Parathyroid adenoma (tissue), 2 donors: ENCODE data around the gene MSI2.

Experiments
- H2AFZ ChIP-seq: fragments of 300-600 bp; sonication (generic); one replicate; pipeline ENCODE4 v1.7.0; 2017; ENCODE audit warnings: antibody characterized with exemption, mild to moderate bottlenecking
- H3K27ac ChIP-seq: fragments of 300-600 bp; sonication (generic); one replicate; pipeline ENCODE4 v1.7.0; 2017
- H3K27me3 ChIP-seq: fragments of 300-600 bp; sonication (generic); one replicate; pipeline ENCODE4 v1.7.0; 2017; ENCODE audit warnings: low read length; ENCODE audit not compliant: control insufficient read depth, insufficient read depth
- H3K36me3 ChIP-seq: fragments of 300-600 bp; sonication (generic); one replicate; pipeline ENCODE4 v1.7.0; 2017; ENCODE audit warnings: low read length; ENCODE audit not compliant: control insufficient read depth, insufficient read depth
- H3K4me1 ChIP-seq: fragments of 300-600 bp; sonication (generic); one replicate; pipeline ENCODE4 v1.7.0; 2017; ENCODE audit warnings: control low read depth
- H3K4me2 ChIP-seq: fragments of 300-600 bp; sonication (generic); one replicate; pipeline ENCODE4 v1.7.0; 2017; ENCODE audit warnings: low read length
- H3K4me3 ChIP-seq: fragments of 300-600 bp; sonication (generic); one replicate; pipeline ENCODE4 v1.7.0; 2017; ENCODE audit warnings: low read depth, low read length
- H3K79me2 ChIP-seq: fragments of 300-600 bp; sonication (generic); one replicate; pipeline ENCODE4 v1.7.0; 2017; ENCODE audit warnings: control low read depth
- H3K9ac ChIP-seq: fragments of 300-600 bp; sonication (generic); one replicate; pipeline ENCODE4 v1.7.0; 2017; ENCODE audit warnings: mild to moderate bottlenecking
- H3K9me3 ChIP-seq: fragments of 300-600 bp; sonication (generic); one replicate; pipeline ENCODE4 v1.7.0; 2017; ENCODE audit warnings: low read length; ENCODE audit not compliant: control insufficient read depth
- TF ChIP-seq, protein P1 (sequence below): fragments of 300-600 bp; sonication (generic); IDR thresholded peaks from one replicate; pipeline ENCODE4 v1.7.0; 2017; ENCODE audit warnings: antibody characterized with exemption, mild to moderate bottlenecking
- donor health status: primary hyperparathyroidism.

MSI2 gene

DNA sequence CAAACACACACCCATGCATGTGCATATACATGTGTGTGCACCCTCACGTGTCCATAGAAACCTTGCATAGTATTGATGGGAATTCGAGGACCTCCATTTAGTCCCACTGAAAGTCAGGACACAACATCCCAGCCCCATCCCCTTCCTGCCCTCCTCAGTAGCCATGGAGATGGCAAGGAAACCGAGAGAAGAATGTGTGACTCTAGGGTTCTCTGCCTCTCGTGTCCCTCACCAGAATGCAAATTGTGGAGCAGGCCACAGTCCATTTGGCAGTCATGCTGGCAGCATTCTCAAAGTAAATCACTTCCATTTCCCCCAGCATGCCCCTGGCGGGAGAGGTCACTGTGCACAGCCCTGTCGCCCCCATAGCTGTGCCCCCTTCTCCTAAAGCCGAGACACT is 141.1 kb downstream of the MSI2 start:
- Histone ChIP-seq H3K4me1 (peaks cover 40% of the 10 kb centered on the region), H3K27me3 (no peaks in the 10 kb centered on the region), H3K9me3 (no peaks in the 10 kb centered on the region), H3K4me3 (no peak overlapping the region), H3K36me3 (no peaks in the 10 kb centered on the region), H3K9ac (no peak overlapping the region), H3K27ac (no peak overlapping the region), H3K4me2 (no peak overlapping the region), H3K79me2 (peaks cover 83% of the 10 kb centered on the region), H2AFZ (no peak overlapping the region)
- TF ChIP-seq, protein P1, sequence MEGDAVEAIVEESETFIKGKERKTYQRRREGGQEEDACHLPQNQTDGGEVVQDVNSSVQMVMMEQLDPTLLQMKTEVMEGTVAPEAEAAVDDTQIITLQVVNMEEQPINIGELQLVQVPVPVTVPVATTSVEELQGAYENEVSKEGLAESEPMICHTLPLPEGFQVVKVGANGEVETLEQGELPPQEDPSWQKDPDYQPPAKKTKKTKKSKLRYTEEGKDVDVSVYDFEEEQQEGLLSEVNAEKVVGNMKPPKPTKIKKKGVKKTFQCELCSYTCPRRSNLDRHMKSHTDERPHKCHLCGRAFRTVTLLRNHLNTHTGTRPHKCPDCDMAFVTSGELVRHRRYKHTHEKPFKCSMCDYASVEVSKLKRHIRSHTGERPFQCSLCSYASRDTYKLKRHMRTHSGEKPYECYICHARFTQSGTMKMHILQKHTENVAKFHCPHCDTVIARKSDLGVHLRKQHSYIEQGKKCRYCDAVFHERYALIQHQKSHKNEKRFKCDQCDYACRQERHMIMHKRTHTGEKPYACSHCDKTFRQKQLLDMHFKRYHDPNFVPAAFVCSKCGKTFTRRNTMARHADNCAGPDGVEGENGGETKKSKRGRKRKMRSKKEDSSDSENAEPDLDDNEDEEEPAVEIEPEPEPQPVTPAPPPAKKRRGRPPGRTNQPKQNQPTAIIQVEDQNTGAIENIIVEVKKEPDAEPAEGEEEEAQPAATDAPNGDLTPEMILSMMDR = no peak

DNA sequence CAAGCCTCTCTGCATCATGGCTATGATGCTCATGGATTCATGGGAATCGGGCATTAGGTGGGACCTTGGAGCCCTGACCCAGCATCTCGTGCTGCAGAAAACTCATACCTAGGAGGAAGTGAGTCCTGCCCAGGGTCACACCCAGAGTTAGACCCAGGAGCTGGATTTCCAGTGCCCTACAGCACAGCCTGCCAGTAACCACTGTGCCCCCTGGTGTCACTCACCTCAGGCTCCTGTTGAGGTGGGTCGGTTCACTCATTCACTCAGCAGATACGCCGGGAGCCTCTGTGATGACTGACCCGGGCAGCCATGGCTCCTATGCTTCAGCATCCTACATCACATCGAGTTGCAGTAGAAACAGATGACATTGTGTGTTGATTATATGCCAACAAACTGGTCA is 143.4 kb downstream of the MSI2 start:
- Histone ChIP-seq H3K36me3 (no peaks in the 10 kb centered on the region), H3K27me3 (no peaks in the 10 kb centered on the region), H3K79me2 (peaks cover 76% of the 10 kb centered on the region), H3K4me2 (no peak overlapping the region), H3K9me3 (no peaks in the 10 kb centered on the region), H3K4me1 (peaks cover 42% of the 10 kb centered on the region), H3K9ac (no peak overlapping the region), H2AFZ (no peak overlapping the region), H3K4me3 (no peak overlapping the region), H3K27ac (no peak overlapping the region)
- TF ChIP-seq, protein P1 = no peak

DNA sequence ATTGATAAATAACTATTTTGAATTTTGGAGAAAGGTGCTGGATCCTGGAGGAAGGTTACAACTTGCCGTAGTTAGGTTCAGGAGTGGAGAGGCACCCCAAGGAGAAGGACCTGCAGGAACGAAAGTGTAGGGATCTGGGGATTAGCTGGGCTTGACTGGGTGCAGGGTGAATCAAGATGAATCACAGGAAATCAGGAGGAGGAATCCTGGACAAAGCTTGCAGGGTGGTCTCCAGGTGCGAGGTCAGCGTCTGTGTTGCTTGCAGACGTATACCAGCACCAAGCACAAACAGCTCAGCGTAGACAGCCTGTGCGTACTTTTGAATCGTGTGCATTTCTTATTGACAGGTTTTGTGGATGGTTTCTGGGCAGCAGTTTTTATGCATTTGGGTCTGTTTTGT is 144.3 kb downstream of the MSI2 start:
- Histone ChIP-seq H2AFZ (no peak overlapping the region), H3K4me1 (peaks cover 36% of the 10 kb centered on the region), H3K27ac (no peak overlapping the region)

DNA sequence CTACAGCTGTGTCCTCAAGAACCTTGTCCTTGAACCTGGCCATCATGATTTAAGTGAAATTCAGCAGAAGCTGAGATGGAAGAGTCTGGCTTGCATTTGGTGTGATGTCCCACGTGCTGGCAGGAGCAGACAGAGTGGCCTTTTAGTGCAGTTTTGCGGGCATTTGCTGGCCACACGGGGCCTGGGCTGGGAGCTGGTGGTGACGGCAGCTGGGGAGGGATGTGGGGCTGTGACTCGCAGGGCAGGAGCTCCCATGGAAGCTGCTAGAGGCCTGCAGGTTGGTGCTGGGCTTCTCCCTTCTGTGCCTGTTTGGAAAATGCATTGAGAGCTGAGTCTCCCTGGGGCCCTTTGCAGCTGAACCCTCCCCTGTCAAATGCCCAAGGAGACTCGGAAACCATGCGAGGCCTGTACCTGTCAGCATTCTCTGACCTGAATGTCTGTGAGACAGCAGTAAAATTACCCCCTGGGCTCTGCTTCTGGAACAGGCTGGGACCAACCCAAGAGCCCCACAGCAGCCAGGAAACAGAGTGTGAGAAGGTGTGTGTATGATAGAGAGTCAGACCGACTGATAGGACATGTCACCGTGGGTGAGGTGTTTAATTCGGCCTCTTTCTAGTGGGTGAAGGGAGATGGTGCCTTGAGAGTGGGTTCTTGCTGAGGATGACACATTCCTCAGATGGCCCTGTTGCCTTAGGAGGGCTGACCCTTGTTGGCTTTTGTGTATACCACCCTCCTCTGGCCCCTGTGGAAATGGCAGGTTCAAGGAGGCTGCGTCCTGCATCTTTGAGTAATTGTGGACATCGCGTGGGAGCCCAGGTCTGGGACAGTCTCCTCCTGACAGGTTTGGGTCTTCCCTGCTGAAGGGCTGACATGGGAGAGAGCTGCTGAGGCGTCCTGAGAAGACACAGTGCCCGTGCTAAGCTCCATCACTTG is 145.5 kb downstream of the MSI2 start:
- Histone ChIP-seq H3K4me2 (no peak overlapping the region), H3K4me1 (peaks cover 32% of the 10 kb centered on the region), H3K9me3 (no peaks in the 10 kb centered on the region), H3K27ac (peak overlapping the region; percentile 17), H3K36me3 (no peaks in the 10 kb centered on the region), H2AFZ (no peak overlapping the region), H3K79me2 (peaks cover 69% of the 10 kb centered on the region), H3K4me3 (no peak overlapping the region), H3K9ac (no peak overlapping the region), H3K27me3 (no peaks in the 10 kb centered on the region)
- TF ChIP-seq, protein P1 = peak; percentile 30

More for the DNA sequence above, 144.3 kb downstream of the MSI2 start:
- TF ChIP-seq, protein P1 = no peak
- no peak overlapping the region for H3K4me2 ChIP-seq
- no peaks in the 10 kb centered on the region for H3K27me3 ChIP-seq
- H3K9ac ChIP-seq = no peak overlapping the region
- H3K79me2 ChIP-seq = peaks cover 73% of the 10 kb centered on the region
- H3K4me3 ChIP-seq = no peak overlapping the region
- no peaks in the 10 kb centered on the region for H3K9me3 ChIP-seq
- no peaks in the 10 kb centered on the region for H3K36me3 ChIP-seq
